ENCODE results near the gene FAM217A. TPM values are rescaled to one million over a fixed set of nuclear protein-coding genes. Genes with fewer than 3 reads are reported as not detected.
A peak's percentile ranks its signal among the peaks of the same experiment; 100 is the strongest.

Gene FAM217A
- total and polyA plus RNA-seq, 8 donors: 0.08 to 0.68 TPM; not detected in 6

DNA sequence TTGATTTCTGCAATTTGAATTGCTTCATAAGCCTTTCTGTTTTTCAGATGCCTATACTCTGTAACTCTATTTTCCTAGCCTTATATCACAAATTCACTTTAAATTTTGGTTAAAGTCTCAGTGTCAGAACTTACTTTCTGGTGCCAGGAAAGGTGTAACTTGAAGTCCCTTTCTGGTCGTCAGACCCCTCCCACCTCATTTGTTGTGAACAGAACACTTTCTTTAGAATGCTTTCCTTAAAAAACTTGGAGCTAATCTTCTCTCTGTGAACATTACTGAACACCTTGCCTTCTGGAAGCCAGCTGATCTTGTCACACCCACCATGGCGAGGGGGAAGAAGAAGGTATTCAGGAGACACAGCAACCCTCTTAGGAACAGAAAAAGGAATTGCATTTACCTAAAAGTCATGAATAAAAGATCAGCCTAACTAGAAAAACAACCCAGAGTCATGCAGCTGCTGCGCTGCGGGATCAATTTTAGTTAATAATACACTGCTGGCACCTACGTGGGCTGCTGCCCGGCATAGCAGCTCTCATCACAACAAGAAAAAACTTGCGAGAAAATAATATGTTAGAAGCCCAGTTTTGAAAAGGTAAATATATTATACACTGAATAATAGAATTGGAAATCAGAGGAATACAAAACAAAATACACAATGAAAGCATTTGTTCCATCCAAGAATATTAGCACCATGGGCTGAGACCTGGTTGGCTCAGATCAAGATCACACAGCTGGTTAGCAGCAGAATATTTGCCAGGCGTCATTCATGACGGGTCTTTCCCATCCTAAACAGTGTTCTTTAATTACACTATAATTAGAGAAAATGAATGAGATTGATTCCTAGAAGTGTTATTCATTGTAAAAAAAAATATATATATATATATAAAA, 5.8 kb upstream of the FAM217A start:
- Histone ChIP-seq H3K9me3 (no peaks in the 10 kb centered on the region), H3K4me3 (no peak overlapping the region), H3K27ac (no peak overlapping the region), H3K36me3 (no peaks in the 10 kb centered on the region), H3K27me3 (no peaks in the 10 kb centered on the region), H3K4me1 (peaks cover 0 to 6% (median 3%) of the 10 kb centered on the region in 4 donors)
- 42 to 68% (median 44%) methylated on average over 9 of the region's 9 CpGs for whole genome bisulfite sequencing, 5 donors
- peak in 1 of 2 donors; percentile 57 for DNase-seq
- TF ChIP-seq, protein P1, sequence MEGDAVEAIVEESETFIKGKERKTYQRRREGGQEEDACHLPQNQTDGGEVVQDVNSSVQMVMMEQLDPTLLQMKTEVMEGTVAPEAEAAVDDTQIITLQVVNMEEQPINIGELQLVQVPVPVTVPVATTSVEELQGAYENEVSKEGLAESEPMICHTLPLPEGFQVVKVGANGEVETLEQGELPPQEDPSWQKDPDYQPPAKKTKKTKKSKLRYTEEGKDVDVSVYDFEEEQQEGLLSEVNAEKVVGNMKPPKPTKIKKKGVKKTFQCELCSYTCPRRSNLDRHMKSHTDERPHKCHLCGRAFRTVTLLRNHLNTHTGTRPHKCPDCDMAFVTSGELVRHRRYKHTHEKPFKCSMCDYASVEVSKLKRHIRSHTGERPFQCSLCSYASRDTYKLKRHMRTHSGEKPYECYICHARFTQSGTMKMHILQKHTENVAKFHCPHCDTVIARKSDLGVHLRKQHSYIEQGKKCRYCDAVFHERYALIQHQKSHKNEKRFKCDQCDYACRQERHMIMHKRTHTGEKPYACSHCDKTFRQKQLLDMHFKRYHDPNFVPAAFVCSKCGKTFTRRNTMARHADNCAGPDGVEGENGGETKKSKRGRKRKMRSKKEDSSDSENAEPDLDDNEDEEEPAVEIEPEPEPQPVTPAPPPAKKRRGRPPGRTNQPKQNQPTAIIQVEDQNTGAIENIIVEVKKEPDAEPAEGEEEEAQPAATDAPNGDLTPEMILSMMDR (IDR thresholded peaks at IDR 0.05): no peak
- TF ChIP-seq POLR2A (IDR thresholded peaks at IDR 0.05) (no peak), POLR2AphosphoS5 (IDR thresholded peaks at IDR 0.05) (no peak)
- intact Hi-C loops (cut with DNase I; ENCODE audit: low total_unique reads): no loop called here

DNA sequence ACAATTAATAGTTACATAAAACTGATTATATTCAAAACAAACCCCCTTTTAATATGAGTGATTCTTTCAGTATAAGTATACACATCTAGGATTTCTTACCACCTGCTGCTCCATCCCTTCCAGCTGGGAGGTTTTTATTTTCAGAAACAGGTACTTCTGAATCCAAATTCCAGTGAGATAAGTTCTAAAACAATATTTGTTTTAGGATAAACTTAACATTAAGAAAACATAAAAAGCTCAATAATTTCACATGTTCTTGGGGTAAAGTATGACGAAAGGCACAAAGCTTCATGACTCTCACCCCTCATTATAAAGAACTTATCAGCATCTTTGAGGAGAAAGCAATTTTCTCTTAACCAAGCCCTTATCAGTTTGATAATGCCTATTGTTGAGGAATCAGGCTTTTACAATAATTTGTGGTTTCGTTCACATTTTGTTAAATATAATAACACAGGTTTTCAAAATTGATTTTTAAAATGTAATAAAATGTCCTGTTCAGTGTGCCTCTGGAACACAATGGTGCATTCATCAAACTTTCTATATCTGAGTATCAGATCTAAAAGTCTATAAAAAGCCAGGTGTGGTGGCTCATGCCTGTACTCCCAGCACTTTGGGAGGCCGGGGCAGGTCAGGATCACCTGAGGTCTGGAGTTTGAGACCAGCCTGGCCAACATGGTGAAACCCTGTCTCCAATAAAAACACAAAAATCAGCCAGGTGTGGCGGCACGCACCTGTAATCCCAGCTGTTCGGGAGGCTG, 4.3 kb downstream of the FAM217A start:
- Histone ChIP-seq H3K27me3 (peaks cover 0 to 14% (median 8%) of the 10 kb centered on the region in 3 donors), H3K9me3 (no peaks in the 10 kb centered on the region), H3K4me3 (no peak overlapping the region), H3K4me1 (peaks cover 0 to 10% (median 2%) of the 10 kb centered on the region in 4 donors), H3K36me3 (no peaks in the 10 kb centered on the region), H3K27ac (peak overlapping the region in 1 of 5 donors; percentile 34)
- 34 to 56% (median 38%) methylated on average over 6 of the region's 6 CpGs for WGBS, 5 donors
- no peak for TF ChIP-seq EP300 (IDR thresholded peaks at IDR 0.05)
- TF ChIP-seq POLR2AphosphoS5 (IDR thresholded peaks at IDR 0.05): no peak
- TF ChIP-seq POLR2A (IDR thresholded peaks at IDR 0.05): no peak
- TF ChIP-seq, protein P1 (IDR thresholded peaks at IDR 0.05): no peak
- DNase-seq: no peak
- intact Hi-C loops (cut with DNase I; ENCODE audit: low total_unique reads): no loop called here

DNA sequence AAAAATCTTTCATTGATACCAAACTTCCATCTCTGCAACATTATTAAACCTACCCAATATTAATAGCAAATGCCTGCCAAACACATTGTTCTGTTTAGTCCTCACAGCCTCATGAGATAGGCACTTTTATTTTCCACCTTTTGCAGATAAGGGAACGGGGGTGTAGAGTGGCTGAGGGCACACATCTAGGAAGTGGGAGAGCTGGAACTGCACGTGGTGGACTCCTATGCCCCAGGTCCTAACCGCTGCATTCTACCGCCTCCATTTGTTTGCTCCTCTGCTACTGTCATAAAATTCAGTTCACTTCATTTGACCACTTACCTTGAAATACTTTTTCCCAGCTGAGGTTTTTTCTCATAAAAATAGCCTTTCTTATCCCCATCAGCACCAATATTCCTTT, 7.6 kb downstream of the FAM217A start:
- Histone ChIP-seq H3K27ac (no peak overlapping the region), H3K27me3 (no peaks in the 10 kb centered on the region), H3K4me1 (peaks cover 0 to 10% (median under 1%) of the 10 kb centered on the region in 4 donors), H3K4me3 (no peak overlapping the region), H3K9me3 (no peaks in the 10 kb centered on the region), H3K36me3 (no peaks in the 10 kb centered on the region)
- no peak for TF ChIP-seq POLR2AphosphoS5 (IDR thresholded peaks at IDR 0.05)
- no peak for TF ChIP-seq EP300 (IDR thresholded peaks at IDR 0.05)
- no peak for TF ChIP-seq POLR2A (IDR thresholded peaks at IDR 0.05)
- TF ChIP-seq, protein P1 (IDR thresholded peaks at IDR 0.05): no peak
- no peak for DNase-seq
- intact Hi-C loops (cut with DNase I; ENCODE audit: low total_unique reads): no loop called here
- 35 to 57% (median 44%) methylated on average over 4 of the region's 4 CpGs for WGBS, 5 donors

DNA sequence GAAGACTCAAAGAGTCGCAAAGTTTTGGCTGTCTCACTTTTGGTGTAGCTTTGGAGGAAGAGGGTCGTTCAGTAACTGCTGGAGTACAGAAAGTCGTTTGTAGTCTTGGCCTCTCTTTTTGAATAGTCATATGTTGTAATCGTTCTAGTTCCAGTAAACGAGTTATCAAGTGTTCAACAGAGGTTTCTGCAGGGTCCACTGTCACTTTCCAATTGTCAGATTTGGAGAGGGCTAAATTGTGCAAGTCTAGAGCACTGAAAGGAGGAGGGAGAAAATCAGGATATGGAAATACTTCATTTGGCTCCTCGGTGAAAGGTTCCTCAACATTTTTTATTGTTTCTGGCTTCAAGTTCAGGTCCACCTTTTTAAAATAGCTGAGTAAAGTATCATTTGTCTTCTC, 9.7 kb downstream of the FAM217A start:
- intact Hi-C loops (cut with DNase I; ENCODE audit: low total_unique reads): no loop called here
- no peak for DNase-seq
- peaks cover 0 to 21% (median 18%) of the 10 kb centered on the region in 4 donors for H3K36me3 ChIP-seq
- no peak overlapping the region for H3K27ac ChIP-seq
- peaks cover 0 to 4% (median 0%) of the 10 kb centered on the region in 4 donors for H3K4me1 ChIP-seq
- no peaks in the 10 kb centered on the region for H3K9me3 ChIP-seq
- TF ChIP-seq EP300 (IDR thresholded peaks at IDR 0.05): no peak
- TF ChIP-seq, protein P1 (IDR thresholded peaks at IDR 0.05): no peak
- no peak for TF ChIP-seq POLR2A (IDR thresholded peaks at IDR 0.05)
- TF ChIP-seq POLR2AphosphoS5 (IDR thresholded peaks at IDR 0.05): no peak
- H3K4me3 ChIP-seq: no peak overlapping the region
- no peaks in the 10 kb centered on the region for H3K27me3 ChIP-seq
- WGBS, 5 donors: 84 to 90% (median 87%) methylated on average over 6 of the region's 6 CpGs

All from stomach (tissue), 9 donors.